Measurements from ENCODE around the gene SOCS7. TPM values are rescaled to one million over a fixed set of nuclear protein-coding genes. Genes with fewer than 3 reads are reported as not detected.

SOCS7 gene
- total and polyA plus RNA-seq, 10 of the 15 experiments (the other 5 are each of a cell fraction or from before 2014, with no cell fraction given): 0.68 to 12.8 (median 7.3) TPM

DNA sequence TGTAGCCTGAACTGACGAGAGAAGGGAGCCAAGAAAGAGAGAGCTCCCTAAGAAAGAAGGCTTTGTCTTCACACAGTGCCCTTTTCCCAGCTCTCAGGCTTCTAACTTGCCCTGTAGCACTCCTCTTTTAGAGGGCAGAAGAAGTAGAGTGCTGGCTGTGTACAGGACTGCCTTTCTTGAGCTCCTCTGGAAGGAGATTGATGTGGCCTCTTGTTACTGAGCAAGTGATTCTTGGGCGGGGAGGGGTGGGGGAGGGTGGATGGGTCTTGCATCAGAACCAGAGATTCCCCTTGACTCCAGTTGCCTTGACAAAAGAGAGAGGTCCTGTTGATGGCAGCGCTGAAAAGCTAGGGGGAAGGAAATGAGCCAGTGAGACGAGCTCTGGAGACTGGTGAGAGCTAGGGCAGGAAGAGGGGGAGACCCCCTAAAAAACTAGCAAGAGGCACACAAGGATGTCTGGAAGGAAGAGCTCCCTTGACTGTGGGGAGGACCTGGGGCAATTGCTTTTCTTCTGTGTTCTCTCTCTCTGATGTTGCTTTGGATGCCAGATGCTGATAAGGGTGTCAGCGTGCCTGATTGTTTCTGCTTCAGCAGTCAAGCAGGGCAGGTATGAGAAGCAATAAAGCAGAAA, 26.3 kb upstream of the SOCS7 start:
- Histone ChIP-seq H3K9ac (ENCODE audit: control insufficient read depth, insufficient read depth, low read length) (no peak overlapping the region), H3K79me2 (ENCODE audit: control insufficient read depth, insufficient read depth, low read length) (no peaks in the 10 kb centered on the region), H3K4me1 (ENCODE audit: control insufficient read depth, insufficient read depth, low read length) (no peaks in the 10 kb centered on the region; the same call in 1 of the 2 replicates), H2AFZ (ENCODE audit: control insufficient read depth, low read depth, low read length) (no peak overlapping the region), H3K9me3 (replicated peaks; ENCODE audit: control insufficient read depth, insufficient read depth, low read length) (no peaks in the 10 kb centered on the region; the same call in 2 of the 3 replicates), H3K36me3 (ENCODE audit: control insufficient read depth in 2 of 2, insufficient read depth in 2 of 2, low read length in 1 of 2) (peaks cover 3 to 11% of the 10 kb centered on the region in 2 experiments), H3K4me3 (no peak overlapping the region), H3K4me2 (ENCODE audit: control insufficient read depth, insufficient read depth) (no peak overlapping the region), H4K20me1 (ENCODE audit: control insufficient read depth, insufficient read depth) (no peaks in the 10 kb centered on the region), H3K27ac (ENCODE audit: control insufficient read depth, insufficient read depth) (no peak overlapping the region), H3K27me3 (replicated peaks in 1 of 2; ENCODE audit: control insufficient read depth in 2 of 2, insufficient read depth in 2 of 2, low read length in 1 of 2) (no peaks in the 10 kb centered on the region)
- ATAC-seq (peak; percentile 22; the same call in 1 of the 3 replicates), DNase-seq (ENCODE audit: low read depth, low spot score) (no peak), FAIRE-seq (no peak)
- CTCF ChIA-PET: interaction anchor here (1.0 to 4.5 kb wide), 5 partner anchors 7 to 89 kb away, joined by 3 to 36 read pairs (median 7); no protein-coding TSS in a partner anchor
- in situ Hi-C loops (cut with MboI): no loop called here
- RAD21 ChIA-PET (ENCODE audit: unreplicated experiment): interaction anchor here (0.8 to 1.8 kb wide), 4 partner anchors 24 to 161 kb away, joined by 3 to 6 read pairs (median 3); no protein-coding TSS in a partner anchor
- TF ChIP-seq, protein P1, sequence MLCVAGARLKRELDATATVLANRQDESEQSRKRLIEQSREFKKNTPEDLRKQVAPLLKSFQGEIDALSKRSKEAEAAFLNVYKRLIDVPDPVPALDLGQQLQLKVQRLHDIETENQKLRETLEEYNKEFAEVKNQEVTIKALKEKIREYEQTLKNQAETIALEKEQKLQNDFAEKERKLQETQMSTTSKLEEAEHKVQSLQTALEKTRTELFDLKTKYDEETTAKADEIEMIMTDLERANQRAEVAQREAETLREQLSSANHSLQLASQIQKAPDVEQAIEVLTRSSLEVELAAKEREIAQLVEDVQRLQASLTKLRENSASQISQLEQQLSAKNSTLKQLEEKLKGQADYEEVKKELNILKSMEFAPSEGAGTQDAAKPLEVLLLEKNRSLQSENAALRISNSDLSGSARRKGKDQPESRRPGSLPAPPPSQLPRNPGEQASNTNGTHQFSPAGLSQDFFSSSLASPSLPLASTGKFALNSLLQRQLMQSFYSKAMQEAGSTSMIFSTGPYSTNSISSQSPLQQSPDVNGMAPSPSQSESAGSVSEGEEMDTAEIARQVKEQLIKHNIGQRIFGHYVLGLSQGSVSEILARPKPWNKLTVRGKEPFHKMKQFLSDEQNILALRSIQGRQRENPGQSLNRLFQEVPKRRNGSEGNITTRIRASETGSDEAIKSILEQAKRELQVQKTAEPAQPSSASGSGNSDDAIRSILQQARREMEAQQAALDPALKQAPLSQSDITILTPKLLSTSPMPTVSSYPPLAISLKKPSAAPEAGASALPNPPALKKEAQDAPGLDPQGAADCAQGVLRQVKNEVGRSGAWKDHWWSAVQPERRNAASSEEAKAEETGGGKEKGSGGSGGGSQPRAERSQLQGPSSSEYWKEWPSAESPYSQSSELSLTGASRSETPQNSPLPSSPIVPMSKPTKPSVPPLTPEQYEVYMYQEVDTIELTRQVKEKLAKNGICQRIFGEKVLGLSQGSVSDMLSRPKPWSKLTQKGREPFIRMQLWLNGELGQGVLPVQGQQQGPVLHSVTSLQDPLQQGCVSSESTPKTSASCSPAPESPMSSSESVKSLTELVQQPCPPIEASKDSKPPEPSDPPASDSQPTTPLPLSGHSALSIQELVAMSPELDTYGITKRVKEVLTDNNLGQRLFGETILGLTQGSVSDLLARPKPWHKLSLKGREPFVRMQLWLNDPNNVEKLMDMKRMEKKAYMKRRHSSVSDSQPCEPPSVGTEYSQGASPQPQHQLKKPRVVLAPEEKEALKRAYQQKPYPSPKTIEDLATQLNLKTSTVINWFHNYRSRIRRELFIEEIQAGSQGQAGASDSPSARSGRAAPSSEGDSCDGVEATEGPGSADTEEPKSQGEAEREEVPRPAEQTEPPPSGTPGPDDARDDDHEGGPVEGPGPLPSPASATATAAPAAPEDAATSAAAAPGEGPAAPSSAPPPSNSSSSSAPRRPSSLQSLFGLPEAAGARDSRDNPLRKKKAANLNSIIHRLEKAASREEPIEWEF (IDR thresholded peaks at IDR 0.05; ENCODE audit: insufficient replicate concordance, low read depth, low read length): no peak
- TF ChIP-seq JUND (IDR thresholded peaks at IDR 0.05; ENCODE audit: low read depth, low read length): no peak
- TF ChIP-seq CBFB (IDR thresholded peaks at IDR 0.05; ENCODE audit: low read depth): no peak
- no peak for TF ChIP-seq CHD2 (IDR thresholded peaks at IDR 0.05; ENCODE audit: borderline replicate concordance, low read depth, low read length)
- no peak for TF ChIP-seq ZNF384 (IDR thresholded peaks at IDR 0.05; ENCODE audit: borderline replicate concordance, low read depth, low read length)
- TF ChIP-seq NR2C2 (IDR thresholded peaks at IDR 0.05; ENCODE audit: borderline replicate concordance, control insufficient read depth, insufficient read length, low read depth): no peak
- TF ChIP-seq SMC3 (IDR thresholded peaks at IDR 0.05; ENCODE audit: borderline replicate concordance, low read length): no peak
- TF ChIP-seq LARP7 (IDR thresholded peaks at IDR 0.05): no peak
- TF ChIP-seq POU2F2 (IDR thresholded peaks at IDR 0.05; ENCODE audit: borderline replicate concordance, low read depth, low read length): no peak
- TF ChIP-seq, protein P2, sequence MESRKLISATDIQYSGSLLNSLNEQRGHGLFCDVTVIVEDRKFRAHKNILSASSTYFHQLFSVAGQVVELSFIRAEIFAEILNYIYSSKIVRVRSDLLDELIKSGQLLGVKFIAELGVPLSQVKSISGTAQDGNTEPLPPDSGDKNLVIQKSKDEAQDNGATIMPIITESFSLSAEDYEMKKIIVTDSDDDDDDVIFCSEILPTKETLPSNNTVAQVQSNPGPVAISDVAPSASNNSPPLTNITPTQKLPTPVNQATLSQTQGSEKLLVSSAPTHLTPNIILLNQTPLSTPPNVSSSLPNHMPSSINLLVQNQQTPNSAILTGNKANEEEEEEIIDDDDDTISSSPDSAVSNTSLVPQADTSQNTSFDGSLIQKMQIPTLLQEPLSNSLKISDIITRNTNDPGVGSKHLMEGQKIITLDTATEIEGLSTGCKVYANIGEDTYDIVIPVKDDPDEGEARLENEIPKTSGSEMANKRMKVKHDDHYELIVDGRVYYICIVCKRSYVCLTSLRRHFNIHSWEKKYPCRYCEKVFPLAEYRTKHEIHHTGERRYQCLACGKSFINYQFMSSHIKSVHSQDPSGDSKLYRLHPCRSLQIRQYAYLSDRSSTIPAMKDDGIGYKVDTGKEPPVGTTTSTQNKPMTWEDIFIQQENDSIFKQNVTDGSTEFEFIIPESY (IDR thresholded peaks at IDR 0.05): no peak
- BruUV-seq (replicated peaks): no TSS peak
- intact Hi-C loops (cut with micrococcal nuclease; ENCODE audit: unreplicated experiment): no loop called here
- SMC1A ChIA-PET (ENCODE audit: uncharacterized antibody, unreplicated experiment): interaction anchor here (1.2 kb wide), 1 partner anchor 24 kb away, joined by 3 read pairs; no protein-coding TSS in a partner anchor
- POLR2A ChIA-PET: interaction anchor here (1.8 kb wide), 1 partner anchor 24 kb away, joined by 6 read pairs; no protein-coding TSS in a partner anchor
- 33% methylated on average over 5 of the region's 5 CpGs for WGBS (ENCODE audit: insufficient coverage, insufficient replicate concordance, low lambda C conversion rate, missing lambda C conversion rate)

Data from GM12878 (cell line).